Right ventricle myocardium inferior (tissue), 1 donor: ENCODE results near the gene GCDH. TPM values are rescaled to one million over a fixed set of nuclear protein-coding genes. Genes with fewer than 3 reads are reported as not detected.
"Not testable (repeated sequence)": the region's sequence is repeated elsewhere in the genome, so short reads cannot be mapped to it uniquely, and the experiment has no call there.

ENCODE experiments used
- ATAC-seq: fragments of 200-7000 bp; cut with Tn5 transposase; one replicate; pipeline ENCODE4 v1.9.1; 2020; ENCODE audit warnings: mild to moderate bottlenecking, moderate library complexity
- DNase-seq: peaks from one replicate; pipeline ENCODE4 v3.0.0; 2021; ENCODE audit errors: missing footprints
- intact Hi-C: fragments of 100-400 bp; cut with DNase I; formaldehyde crosslinking; loops from one replicate; pipeline ENCODE4 v1.11.0; 2022
- total RNA-seq: library from RNA; stranded (reverse); fragmentation: NEBNext Ultra II Directional; extraction: Animal tissue kit (Norgen Biotek cat#: 25700); gene quantifications from one replicate; pipeline ENCODE4 v1.2.1, GENCODE V29; 2021
- donor health status: DM: no; HTN: yes; CAD: no; lungs with severe emphysema.

Gene GCDH
- total RNA-seq, 1 donor from 2014 or later = 33.4 TPM

- no peak for ATAC-seq
- intact Hi-C loops = loop anchor here (5.0 kb wide), 1 partner anchor 79 kb away; the partner anchor contains the start of gene DAND5
These were observed 2.9 kb upstream of the GCDH start for GRCh38 chr19:12888006-12888603.

GRCh38 chr19:12890299-12890786 is 617 bp upstream of the GCDH start:
- ATAC-seq, DNase-seq: not testable (repeated sequence)
- intact Hi-C loops = loop anchor here (2.0 kb wide), 1 partner anchor 28 kb away; the partner anchor contains the start of gene SYCE2

More at GRCh38 chr19:12888006-12888603, 2.9 kb upstream of the GCDH start:
- DNase-seq = no peak

DNA sequence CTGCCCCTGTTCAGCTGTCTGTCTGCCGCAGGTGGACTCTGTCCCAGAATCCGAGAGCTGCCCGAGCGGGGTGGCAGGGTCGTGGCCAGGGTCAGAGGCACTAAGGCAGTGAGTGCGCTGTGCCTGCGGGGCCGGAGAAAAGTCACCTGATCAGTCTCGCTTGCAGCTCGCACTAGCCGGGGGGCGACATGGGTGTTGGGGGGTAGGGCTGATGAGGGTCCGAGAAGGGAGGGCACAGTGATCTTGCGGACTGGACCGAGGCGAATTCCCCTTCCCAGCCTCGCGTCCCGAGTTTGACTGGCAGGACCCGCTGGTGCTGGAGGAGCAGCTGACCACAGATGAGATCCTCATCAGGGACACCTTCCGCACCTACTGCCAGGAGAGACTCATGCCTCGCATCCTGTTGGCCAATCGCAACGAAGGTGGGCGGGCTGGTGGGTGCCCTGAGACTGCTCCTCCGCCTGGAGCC is 627 bp downstream of the GCDH start:
- intact Hi-C loops = loop anchor here (2.0 kb wide), 1 partner anchor 27 kb away; the partner anchor contains the start of gene SYCE2
- ATAC-seq (no peak), DNase-seq (no peak)

- DNase-seq = no peak
- intact Hi-C loops = no loop called here
- no peak for ATAC-seq
These were observed 2.6 kb downstream of the GCDH start for GRCh38 chr19:12893582-12893981.

GRCh38 chr19:12896460-12896859 is 5.5 kb downstream of the GCDH start:
- ATAC-seq = no peak
- intact Hi-C loops = no loop called here
- DNase-seq = no peak

DNA sequence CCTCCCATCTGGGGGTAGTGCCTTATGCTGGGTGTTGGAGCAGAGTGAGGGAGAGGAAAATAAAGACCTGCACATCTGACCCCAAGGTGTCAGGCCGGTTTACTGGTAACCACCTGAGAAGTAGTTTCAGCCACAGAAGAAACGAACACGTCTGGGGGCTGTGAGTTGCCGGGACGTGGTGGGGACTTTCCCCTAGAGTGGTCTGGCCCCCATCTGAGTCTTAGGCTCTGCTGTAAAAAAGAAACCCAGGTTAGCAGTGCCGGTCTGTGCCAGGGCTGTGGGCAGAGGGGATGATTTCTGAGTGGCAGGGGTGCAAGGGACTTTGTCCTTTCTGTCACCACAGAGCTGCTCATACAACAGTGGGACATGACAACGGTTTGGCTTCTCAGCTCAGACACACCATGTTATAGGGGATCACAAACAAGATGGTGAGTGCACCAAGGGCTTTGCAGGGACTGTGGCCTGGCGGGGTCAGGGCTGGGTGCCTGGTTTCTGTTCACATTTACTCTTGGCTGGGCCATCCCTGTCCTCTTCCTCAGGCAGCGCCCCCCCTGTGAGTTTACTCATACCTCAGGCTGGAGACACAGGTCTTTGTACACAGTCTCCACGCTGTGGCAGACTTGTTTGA is 9.0 kb downstream of the GCDH start:
- ATAC-seq = no peak
- no peak for DNase-seq
- intact Hi-C loops = no loop called here

DNA sequence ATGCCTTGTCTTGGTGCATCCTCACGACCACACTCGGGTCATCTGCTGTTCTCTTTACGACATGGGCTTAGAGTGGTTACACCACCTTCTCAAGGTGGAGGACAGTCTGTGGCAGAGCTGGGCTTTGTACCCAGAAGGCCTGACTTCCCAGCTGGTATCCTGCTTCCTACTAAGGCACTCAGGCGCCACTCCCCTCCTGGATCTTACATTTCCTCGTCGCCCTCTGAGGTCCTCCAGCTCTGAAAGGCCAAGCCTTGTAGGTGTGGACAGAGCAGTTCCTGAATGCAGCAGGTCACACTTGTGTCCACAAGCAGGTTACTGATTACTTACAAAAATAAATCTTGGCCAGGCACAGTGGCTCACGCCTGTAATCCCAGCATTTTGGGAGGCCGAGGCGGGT is 16.2 kb downstream of the GCDH start:
- DNase-seq (no peak), ATAC-seq (no peak)
- intact Hi-C loops = no loop called here

DNA sequence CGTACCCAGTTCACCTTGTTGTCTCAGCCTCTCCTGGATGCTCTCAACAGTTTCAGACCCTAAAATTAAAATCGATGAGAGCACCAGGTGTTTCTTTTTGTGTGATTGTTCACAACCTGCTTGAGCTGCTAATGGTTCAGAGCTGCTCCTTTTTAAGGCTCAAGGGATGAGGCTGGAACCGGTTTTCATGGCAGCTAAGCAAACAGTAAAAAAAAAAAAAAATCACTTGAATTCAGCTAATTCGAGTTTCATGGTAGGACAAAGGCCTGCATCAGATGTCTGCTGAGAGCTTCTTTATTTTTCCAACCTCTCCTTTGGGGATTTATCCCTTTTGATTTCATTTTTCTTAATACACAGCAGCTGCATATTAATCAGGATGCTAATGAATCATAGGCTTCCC is 21.6 kb downstream of the GCDH start:
- DNase-seq = no peak
- intact Hi-C loops = no loop called here
- ATAC-seq = no peak

DNA sequence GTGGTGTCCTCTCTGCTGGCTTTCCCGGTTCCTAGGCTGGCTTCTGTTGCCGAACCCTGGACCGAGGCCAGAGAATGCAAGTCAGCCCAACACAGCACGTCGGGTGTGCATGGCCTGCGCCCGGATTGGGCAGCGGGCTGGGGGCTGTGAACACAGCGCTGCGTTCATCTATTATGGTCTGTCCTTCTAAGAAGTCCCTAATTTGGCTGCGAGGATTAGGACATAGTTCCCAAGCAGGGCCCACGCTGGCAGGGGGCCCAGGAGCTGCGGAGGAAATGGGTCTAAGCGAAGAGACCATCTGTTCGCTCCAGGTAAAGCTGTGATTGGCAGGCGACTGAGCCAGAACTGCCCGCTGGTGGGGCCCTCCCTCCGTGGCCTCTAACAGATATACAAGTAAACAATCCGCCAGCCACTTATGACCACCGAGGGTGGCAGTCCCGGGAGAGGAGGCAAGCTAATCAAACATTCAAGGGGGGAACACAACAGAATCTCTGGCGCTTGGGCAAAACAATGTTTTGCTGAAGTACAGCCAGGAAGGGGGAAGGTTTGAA is 22.1 kb downstream of the GCDH start:
- peak; percentile 81 for DNase-seq
- intact Hi-C loops = no loop called here

DNA sequence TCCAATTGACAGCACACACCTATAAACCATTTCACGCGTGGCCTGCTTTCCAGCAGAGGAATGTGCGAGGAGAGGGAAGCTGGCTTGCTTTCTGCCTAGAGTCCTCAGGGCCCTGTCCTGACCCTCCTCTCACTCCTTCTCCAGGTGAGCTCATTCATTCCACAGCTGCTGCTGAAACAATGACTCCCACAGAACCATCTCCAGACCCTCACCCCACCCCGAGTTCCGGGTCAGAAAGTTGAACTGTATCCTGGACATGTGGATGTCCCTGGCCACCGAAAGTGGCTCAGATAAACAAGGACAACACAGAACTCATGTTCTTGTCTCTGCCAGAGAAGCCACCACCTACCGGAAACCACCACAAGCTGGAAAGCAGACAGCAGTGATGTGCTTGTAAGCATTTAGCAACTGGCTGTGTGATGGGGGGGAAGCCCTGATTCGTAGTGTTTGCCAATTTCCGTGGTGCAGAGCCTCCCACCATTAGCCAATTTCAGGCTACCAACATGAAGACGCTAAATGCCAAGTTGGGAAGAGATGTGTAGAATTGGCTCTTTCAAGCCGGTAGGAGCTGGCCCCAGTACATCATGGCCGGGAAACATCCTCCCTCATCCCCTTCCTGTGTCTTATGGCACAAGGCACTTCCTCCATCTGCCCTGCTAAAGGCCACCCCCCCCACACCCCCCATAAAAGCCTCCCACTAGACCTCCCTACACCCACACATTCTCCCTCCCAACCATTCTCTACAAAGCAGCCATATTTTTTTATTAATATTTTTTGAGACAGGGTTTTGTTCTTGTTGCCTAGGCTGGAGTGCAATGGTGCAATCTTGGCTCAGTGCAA is 23.1 kb downstream of the GCDH start:
- intact Hi-C loops = no loop called here
- no peak for ATAC-seq
- DNase-seq = no peak

More for the DNA sequence above, 22.1 kb downstream of the GCDH start:
- ATAC-seq = peak; percentile 84

DNA sequence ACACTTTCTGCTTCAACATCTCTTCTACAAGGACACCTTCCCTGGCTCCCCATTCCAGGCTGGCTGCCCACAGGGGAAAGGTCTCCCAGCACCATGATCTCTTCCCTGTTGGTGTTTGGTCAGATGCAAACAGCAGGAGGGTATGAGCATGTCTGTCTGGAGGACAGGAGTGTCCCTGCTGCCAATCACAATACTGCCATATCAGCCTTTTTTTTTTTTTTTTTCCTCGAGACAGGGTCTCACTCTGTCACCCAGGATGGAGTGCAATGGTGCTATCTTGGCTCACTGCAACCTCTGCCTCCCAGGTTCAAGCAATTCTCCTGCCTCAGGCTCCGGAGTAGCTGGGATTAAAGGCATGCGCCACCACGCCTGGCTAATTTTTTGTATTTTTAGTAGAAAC is 24.9 kb downstream of the GCDH start:
- DNase-seq, ATAC-seq, intact Hi-C loops: not testable (repeated sequence)

DNA sequence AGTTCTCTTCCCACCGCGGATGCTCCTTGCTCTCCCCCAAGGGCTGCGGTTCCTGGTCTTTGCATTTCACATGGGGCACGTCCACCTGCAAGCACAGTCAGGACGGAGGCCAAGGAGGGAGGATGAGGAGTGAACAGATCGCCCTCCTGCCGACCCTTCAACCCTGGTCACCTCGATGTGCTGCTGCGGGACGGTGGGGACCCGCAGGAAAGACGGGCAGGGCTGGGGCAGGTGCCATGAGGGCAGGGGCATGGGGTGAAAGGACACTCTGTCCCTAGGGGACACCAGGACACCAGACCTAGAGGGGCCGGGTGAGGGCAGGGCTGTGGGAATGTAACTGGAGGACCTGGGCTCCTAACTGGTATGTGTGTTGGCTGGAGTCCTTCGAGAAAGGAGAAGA is 27.3 kb downstream of the GCDH start:
- intact Hi-C loops = loop anchor here (2.0 kb wide), 1 partner anchor 27 kb away; the partner anchor contains the start of gene GCDH
- DNase-seq = no peak
- ATAC-seq = no peak

GRCh38 chr19:12921047-12921446 is 30.1 kb downstream of the GCDH start:
- intact Hi-C loops = no loop called here
- ATAC-seq = no peak

DNA sequence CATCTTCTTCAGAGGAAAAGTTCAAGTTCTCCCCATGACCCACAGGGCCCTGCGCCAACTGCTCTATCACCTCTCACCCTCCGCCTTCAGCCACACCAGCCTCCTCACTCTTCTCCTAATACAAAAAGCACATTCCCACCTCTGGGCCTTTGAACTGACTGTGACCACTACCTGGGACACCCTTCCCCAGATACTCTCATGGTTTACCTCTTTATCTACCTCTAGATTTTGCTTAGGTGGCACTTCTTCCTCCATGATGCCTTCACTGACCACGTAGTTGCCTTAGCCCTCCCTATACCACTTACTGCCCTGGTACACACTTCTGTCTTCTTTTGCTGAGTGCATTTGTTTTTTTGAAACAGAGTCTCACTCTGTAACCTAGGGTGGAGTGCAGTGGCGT is 32.0 kb downstream of the GCDH start:
- intact Hi-C loops = no loop called here
- ATAC-seq (no peak), DNase-seq (no peak)

More at GRCh38 chr19:12921047-12921446, 30.1 kb downstream of the GCDH start:
- DNase-seq = no peak

GRCh38 chr19:12924621-12925310 is 33.8 kb downstream of the GCDH start:
- ATAC-seq (no peak), DNase-seq (no peak)
- intact Hi-C loops = no loop called here

- DNase-seq = no peak
- intact Hi-C loops = no loop called here
These were observed 39.2 kb downstream of the GCDH start for GRCh38 chr19:12930002-12930645.

GRCh38 chr19:12932392-12933286 is 41.7 kb downstream of the GCDH start:
- DNase-seq = no peak
- intact Hi-C loops = no loop called here
- no peak for ATAC-seq

More at GRCh38 chr19:12930002-12930645, 39.2 kb downstream of the GCDH start:
- ATAC-seq = no peak
